ENCODE measurements around the gene MYLK. TPM values are rescaled to one million over a fixed set of nuclear protein-coding genes. Genes with fewer than 3 reads are reported as not detected.
A peak's percentile ranks its signal among the peaks of the same experiment; 100 is the strongest.
"Not testable (repeated sequence)": the region's sequence is repeated elsewhere in the genome, so short reads cannot be mapped to it uniquely, and the experiment has no call there.

Gene MYLK
- total RNA-seq, 4 donors from 2014 or later: 9.7 to 92.8 (median 32.5) TPM

DNA sequence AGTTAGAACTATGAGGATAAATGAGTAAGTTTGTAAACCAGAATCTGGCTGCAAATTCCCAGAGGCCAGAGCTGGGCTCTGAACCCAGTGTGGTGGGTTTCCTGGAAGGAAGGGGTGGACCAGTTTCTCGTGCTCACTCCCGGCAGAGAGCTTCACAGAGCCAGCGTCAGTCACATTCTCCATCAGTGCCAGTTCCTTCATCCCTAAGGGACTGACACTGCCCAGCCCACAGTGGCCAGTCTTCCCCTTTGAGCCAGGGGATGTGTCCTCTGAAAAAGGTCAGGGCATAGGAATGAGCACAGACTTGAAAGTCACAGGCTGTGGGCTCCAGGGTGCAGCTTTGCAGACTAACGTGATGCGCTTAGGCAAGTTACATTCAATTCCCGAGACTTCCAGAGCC is 163.5 kb downstream of the MYLK start:
- no peak for TF ChIP-seq POLR2A (IDR thresholded peaks at IDR 0.05)
- TF ChIP-seq, protein P1, sequence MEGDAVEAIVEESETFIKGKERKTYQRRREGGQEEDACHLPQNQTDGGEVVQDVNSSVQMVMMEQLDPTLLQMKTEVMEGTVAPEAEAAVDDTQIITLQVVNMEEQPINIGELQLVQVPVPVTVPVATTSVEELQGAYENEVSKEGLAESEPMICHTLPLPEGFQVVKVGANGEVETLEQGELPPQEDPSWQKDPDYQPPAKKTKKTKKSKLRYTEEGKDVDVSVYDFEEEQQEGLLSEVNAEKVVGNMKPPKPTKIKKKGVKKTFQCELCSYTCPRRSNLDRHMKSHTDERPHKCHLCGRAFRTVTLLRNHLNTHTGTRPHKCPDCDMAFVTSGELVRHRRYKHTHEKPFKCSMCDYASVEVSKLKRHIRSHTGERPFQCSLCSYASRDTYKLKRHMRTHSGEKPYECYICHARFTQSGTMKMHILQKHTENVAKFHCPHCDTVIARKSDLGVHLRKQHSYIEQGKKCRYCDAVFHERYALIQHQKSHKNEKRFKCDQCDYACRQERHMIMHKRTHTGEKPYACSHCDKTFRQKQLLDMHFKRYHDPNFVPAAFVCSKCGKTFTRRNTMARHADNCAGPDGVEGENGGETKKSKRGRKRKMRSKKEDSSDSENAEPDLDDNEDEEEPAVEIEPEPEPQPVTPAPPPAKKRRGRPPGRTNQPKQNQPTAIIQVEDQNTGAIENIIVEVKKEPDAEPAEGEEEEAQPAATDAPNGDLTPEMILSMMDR (IDR thresholded peaks at IDR 0.05): no peak
- peak in 1 of 2 donors; percentile 82 for DNase-seq (ENCODE audit: low spot score in 2 of 2)
- intact Hi-C loops (cut with DNase I; ENCODE audit: low total_unique reads): no loop called here
- H3K4me3 ChIP-seq (ENCODE audit: low read depth, poor library complexity, severe bottlenecking): no peak overlapping the region
- 70 to 74% methylated on average over 6 of the region's 6 CpGs for WGBS, 2 donors

DNA sequence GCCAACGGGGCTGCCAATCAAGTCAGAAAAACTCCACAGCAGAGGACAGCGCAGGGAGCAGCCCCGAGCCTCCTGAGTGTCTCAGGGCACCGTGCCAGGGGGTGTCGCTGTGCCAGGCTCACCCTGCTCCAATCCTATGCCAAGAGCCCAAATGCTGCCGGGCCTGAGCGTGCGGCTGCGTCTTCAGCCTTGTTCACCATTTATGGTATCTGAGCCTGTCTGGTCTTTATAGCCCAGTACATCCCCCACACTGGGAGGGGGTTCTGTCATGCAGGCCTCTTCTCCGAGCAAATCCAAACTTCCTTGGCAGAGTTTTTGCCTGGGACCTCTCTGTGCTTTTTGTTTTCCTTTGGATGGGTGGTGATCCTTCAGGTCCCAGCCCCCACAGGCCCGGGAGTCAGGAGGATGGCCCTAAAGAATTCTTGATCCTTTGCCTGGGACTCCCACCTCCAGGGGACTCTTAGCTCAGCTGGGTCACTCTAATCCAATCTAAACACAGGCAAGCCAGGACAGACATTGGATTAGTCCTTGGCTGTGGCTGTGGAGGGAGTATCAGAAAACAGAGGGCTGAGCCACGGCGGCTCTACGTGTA is 164.2 kb downstream of the MYLK start:
- TF ChIP-seq, protein P1 (IDR thresholded peaks at IDR 0.05): no peak
- no peak for TF ChIP-seq POLR2A (IDR thresholded peaks at IDR 0.05)
- WGBS, 2 donors: 35 to 49% methylated on average over 13 to 14 of the region's 14 CpGs
- DNase-seq (ENCODE audit: low spot score in 2 of 2): peak; percentile 35 to 90
- H3K4me3 ChIP-seq (ENCODE audit: low read depth, poor library complexity, severe bottlenecking): no peak overlapping the region
- intact Hi-C loops (cut with DNase I; ENCODE audit: low total_unique reads): no loop called here

DNA sequence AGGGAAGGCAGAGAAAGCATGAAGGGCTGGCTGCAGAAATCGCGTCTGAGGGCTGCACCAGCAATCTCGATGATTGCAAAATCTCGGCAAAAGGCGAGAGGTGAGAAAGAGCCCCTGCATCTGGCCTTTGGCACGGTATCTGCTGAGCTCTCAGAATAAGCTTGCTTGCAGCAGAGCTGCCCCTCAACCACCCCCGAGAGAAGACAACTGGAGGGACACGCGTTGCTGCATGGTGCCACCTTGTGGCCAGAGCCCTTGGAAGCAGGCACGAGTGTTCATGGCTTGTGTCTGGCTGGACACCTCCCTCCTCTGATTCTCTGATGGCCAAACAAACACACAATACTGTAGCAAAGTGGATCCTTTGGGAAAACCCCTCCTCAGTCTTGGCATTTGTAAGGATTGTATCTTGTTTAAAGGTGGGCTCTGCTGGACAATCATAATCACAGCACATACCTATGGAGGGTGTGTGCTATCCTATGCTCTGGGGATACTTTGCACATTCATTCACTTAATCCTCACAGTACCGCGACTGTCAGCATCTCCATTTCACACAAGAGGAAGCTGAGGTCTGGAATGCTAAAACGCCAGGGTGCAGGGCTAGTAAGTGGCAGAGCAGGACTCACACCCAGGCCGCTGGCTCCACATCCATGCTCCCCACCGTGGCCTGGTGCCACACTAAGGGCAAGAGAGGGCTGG is 164.9 kb downstream of the MYLK start:
- intact Hi-C loops (cut with DNase I; ENCODE audit: low total_unique reads); H3K4me3 ChIP-seq (ENCODE audit: low read depth, poor library complexity, severe bottlenecking): not testable (repeated sequence)
- DNase-seq (ENCODE audit: low spot score in 2 of 2): peak; percentile 65 to 93
- 12 to 24% methylated on average over 9 to 15 of the region's 15 CpGs for WGBS, 2 donors

DNA sequence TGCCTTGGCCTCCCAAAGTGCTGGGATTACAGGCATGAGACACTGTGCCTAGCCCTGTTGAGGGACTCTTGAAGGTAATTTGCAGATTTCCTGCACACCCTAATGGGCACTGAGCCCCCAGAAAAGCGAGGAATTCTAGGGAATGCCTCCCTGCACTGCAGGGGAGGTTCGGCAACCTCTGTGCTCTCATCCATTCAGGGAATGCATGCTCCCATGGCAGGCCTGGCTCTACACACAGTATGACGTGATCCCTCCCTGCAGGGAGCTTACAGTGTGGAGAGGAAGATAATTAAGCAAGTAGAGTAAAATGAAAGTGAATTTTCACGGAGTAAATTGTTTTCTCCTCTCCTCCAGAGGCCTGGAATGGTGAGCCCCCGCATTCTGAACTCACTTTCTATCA is 166.0 kb downstream of the MYLK start:
- no peak overlapping the region for H3K4me3 ChIP-seq (ENCODE audit: low read depth, poor library complexity, severe bottlenecking)
- no peak for TF ChIP-seq POLR2A (IDR thresholded peaks at IDR 0.05)
- TF ChIP-seq, protein P1 (IDR thresholded peaks at IDR 0.05): no peak
- intact Hi-C loops (cut with DNase I; ENCODE audit: low total_unique reads): no loop called here
- 85 to 90% methylated on average over 5 of the region's 5 CpGs for WGBS, 2 donors
- DNase-seq (ENCODE audit: low spot score in 2 of 2): peak in 1 of 2 donors; percentile 50

DNA sequence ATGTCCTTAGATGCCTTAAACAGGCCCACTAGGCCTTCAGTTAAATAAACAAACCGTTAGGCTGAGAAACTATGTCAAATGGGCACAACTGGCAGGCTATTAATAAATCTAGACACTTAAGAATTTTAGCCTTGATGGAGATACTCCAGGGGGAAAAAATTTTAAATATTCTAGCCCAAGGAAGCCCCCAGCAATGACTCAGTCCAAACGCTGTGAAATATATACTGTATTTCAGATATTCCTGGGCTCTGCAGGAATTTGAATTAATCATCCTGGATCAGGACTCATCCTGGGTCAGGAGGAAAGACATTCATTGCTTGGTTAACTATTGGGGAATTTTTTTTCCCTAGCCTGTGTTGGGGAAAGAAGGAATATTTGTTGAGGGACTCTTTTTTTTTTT is 166.7 kb downstream of the MYLK start:
- WGBS, 2 donors: 71 to 73% methylated on average over 2 of the region's 2 CpGs
- DNase-seq (ENCODE audit: low spot score in 2 of 2); intact Hi-C loops (cut with DNase I; ENCODE audit: low total_unique reads); H3K4me3 ChIP-seq (ENCODE audit: low read depth, poor library complexity, severe bottlenecking): not testable (repeated sequence)

DNA sequence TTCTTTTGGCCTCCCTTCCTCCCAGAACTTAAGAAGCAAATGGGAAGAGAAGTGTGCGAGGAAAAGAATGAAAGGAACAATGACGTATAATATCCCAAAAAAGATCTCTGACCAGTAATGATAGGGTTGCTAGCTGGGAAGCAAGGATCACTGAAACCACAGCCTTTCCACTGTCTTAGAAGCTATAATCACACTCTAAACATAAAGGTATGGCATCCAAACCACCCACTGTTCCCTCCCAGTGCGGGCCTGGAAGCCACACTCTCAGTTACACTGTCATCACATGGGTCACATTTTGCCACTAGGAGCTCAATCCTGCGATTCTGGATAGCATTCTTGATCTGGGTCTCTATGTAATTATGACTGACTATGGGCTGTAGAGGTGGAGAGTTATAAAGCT is 167.7 kb downstream of the MYLK start:
- 87 to 88% methylated on average over 4 of the region's 4 CpGs for WGBS, 2 donors
- DNase-seq (ENCODE audit: low spot score in 2 of 2): no peak
- intact Hi-C loops (cut with DNase I; ENCODE audit: low total_unique reads): no loop called here
- no peak overlapping the region for H3K4me3 ChIP-seq (ENCODE audit: low read depth, poor library complexity, severe bottlenecking)
- no peak for TF ChIP-seq POLR2A (IDR thresholded peaks at IDR 0.05)
- TF ChIP-seq, protein P1 (IDR thresholded peaks at IDR 0.05): no peak

DNA sequence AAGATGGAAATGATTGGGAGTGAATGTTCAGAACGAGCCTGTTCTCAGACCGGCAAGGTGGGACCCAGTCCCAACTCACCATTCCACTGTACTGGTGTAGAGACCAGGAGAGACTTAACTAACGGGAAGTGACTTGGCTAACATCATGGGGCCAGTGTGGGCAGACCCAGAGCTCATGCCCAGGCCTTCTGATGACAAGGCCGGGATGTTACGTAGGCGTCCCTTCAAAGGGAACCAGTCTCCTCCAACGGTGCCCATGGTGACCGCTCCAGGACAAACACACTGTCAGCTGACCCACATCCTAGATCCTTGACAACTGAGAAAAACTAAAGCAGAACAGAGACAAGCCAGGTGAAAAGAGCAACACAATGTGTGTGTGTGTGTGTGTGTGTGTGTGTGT is 170.9 kb downstream of the MYLK start:
- intact Hi-C loops (cut with DNase I; ENCODE audit: low total_unique reads): loop anchor here (2.0 kb wide), 1 partner anchor 52 kb away; no protein-coding TSS in a partner anchor
- WGBS, 2 donors: 88 to 95% methylated on average over 8 of the region's 8 CpGs
- TF ChIP-seq, protein P1 (IDR thresholded peaks at IDR 0.05): no peak
- TF ChIP-seq POLR2A (IDR thresholded peaks at IDR 0.05): no peak
- H3K4me3 ChIP-seq (ENCODE audit: low read depth, poor library complexity, severe bottlenecking): no peak overlapping the region
- DNase-seq (ENCODE audit: low spot score in 2 of 2): no peak

Measured in lower leg skin (tissue), 4 donors.